ENCODE data around the gene C16orf92. TPM values are rescaled to one million over a fixed set of nuclear protein-coding genes. Genes with fewer than 3 reads are reported as not detected.

C16orf92 gene
- total and polyA plus RNA-seq, 2 of the 8 experiments (the other 6 are each of a cell fraction or from before 2014, with no cell fraction given) = not detected

GRCh38 chr16:29978081-29978480 lies 44.9 kb upstream of the C16orf92 start:
- Histone ChIP-seq H4K20me1 (replicated peaks in 1 of 2; ENCODE audit: control insufficient read depth in 1 of 2, insufficient read depth in 2 of 2, low read length in 2 of 2) (peaks cover 4 to 18% of the 10 kb centered on the region in 2 experiments), H3K79me2 (ENCODE audit: control insufficient read depth in 1 of 2, insufficient read depth in 2 of 2, low read length in 2 of 2) (peaks cover 9 to 34% of the 10 kb centered on the region in 2 experiments)
- FAIRE-seq = no peak

More at GRCh38 chr16:29978081-29978480, 44.9 kb upstream of the C16orf92 start:
- H3K23me2 ChIP-seq (ENCODE audit: low read depth, low read length) = peaks cover 7% of the 10 kb centered on the region; the same call in 1 of the 2 replicates
- no peak overlapping the region for H2BK20ac ChIP-seq (ENCODE audit: low read length)
- no peak overlapping the region for H4K8ac ChIP-seq (ENCODE audit: extremely low read depth, insufficient read depth, low read length)
- H2BK15ac ChIP-seq (ENCODE audit: low read length) = no peak overlapping the region
- ChIA-PET POLR2A (ENCODE audit: partially characterized antibody) (interaction anchor here (1.3 kb wide), 1 partner anchor 24 kb away, joined by 3 read pairs; no protein-coding TSS in a partner anchor), CTCF (ENCODE audit: partially characterized antibody) (interaction anchor here (1.1 to 4.4 kb wide), 2 partner anchors 18 to 33 kb away, joined by 5 to 19 read pairs; partner anchors contain the start of gene INO80E)
- H3K23ac ChIP-seq (ENCODE audit: insufficient read length) = no peak overlapping the region
- H3K56ac ChIP-seq (replicated peaks; ENCODE audit: insufficient read length, low read depth, low read length) = no peak overlapping the region
- H2AK5ac ChIP-seq (ENCODE audit: low read depth, low read length) = no peak overlapping the region
- no peak overlapping the region for H4K91ac ChIP-seq (replicated peaks; ENCODE audit: insufficient read length, low read length)
- H2AFZ ChIP-seq (ENCODE audit: low read length) = no peak overlapping the region
- peaks cover 25% of the 10 kb centered on the region for H3K79me1 ChIP-seq (ENCODE audit: low read depth, low read length)
- no peak overlapping the region for H2BK120ac ChIP-seq (replicated peaks; ENCODE audit: low read depth, low read length)
- H2BK12ac ChIP-seq (ENCODE audit: low read depth, low read length) = no peak overlapping the region
- H2BK5ac ChIP-seq (ENCODE audit: low read depth, low read length) = no peak overlapping the region
- TF ChIP-seq BRCA1 (IDR thresholded peaks at IDR 0.05; ENCODE audit: low read depth, low read length) = no peak
- no peak for TF ChIP-seq BACH1 (IDR thresholded peaks at IDR 0.05; ENCODE audit: low read length)
- TF ChIP-seq KDM4A (IDR thresholded peaks at IDR 0.05; ENCODE audit: low read depth, low read length, severe bottlenecking) = no peak
- no peak for TF ChIP-seq PHF8 (conservative IDR thresholded peaks at IDR 0.05; ENCODE audit: low read depth, low read length)
- no peak for TF ChIP-seq EGR1 (IDR thresholded peaks at IDR 0.05; ENCODE audit: borderline replicate concordance, low read depth, low read length)
- TF ChIP-seq CHD2 (IDR thresholded peaks at IDR 0.05; ENCODE audit: low read length) = no peak
- no peak for TF ChIP-seq E2F6 (IDR thresholded peaks at IDR 0.05)
- no peak for TF ChIP-seq EZH2 (IDR thresholded peaks at IDR 0.05; ENCODE audit: low read depth, low read length, severe bottlenecking)
- no peak for TF ChIP-seq HDAC2 (IDR thresholded peaks at IDR 0.05; ENCODE audit: borderline replicate concordance in 1 of 2, low read depth in 2 of 2, low read length in 2 of 2)
- no peak for TF ChIP-seq CBX8 (IDR thresholded peaks at IDR 0.05; ENCODE audit: borderline replicate concordance, low read depth, low read length)
- TF ChIP-seq JUN (IDR thresholded peaks at IDR 0.05; ENCODE audit: low read depth, low read length) = no peak
- TF ChIP-seq SP2 (IDR thresholded peaks at IDR 0.05; ENCODE audit: low read length) = no peak
- TF ChIP-seq TBP (IDR thresholded peaks at IDR 0.05; ENCODE audit: low read depth, low read length) = no peak
- H4K5ac ChIP-seq (ENCODE audit: insufficient read length, low read depth, low read length) = no peak overlapping the region
- peaks cover 1 to 2% of the 10 kb centered on the region in 2 experiments; a peak in 3 of 4 replicates for H3K9me3 ChIP-seq (ENCODE audit: insufficient read depth in 2 of 2, low read depth in 1 of 2, low read length in 1 of 2)
- no peak overlapping the region for H3K4me3 ChIP-seq (ENCODE audit: extremely low read depth in 1 of 4, insufficient read depth in 2 of 4, low read depth in 3 of 4, low read length in 4 of 4)
- no peak overlapping the region for H3K4me2 ChIP-seq (ENCODE audit: insufficient read depth in 1 of 2, low read depth in 2 of 2, low read length in 2 of 2)
- H3K18ac ChIP-seq (ENCODE audit: extremely low read depth, low read length) = no peak overlapping the region
- no peak overlapping the region for H3K27ac ChIP-seq (ENCODE audit: low read depth, low read length)
- no peak for DNase-seq (ENCODE audit: low read depth in 1 of 2, low spot score in 2 of 2)
- no peak overlapping the region for H3K4ac ChIP-seq (replicated peaks; ENCODE audit: insufficient read length, low read depth, low read length)
- WGBS, 2 experiments (ENCODE audit: extremely low coverage in 1 of 2, insufficient coverage in 1 of 2, insufficient read length in 1 of 2, insufficient replicate concordance in 2 of 2, low coverage in 1 of 2, low lambda C conversion rate in 2 of 2, missing lambda C conversion rate in 1 of 2) = 88% methylated on average over 9 of the region's 9 CpGs; no CpG with 5 or more reads in 1 of the 2 experiments
- peaks cover 0 to under 1% (median 0%) of the 10 kb centered on the region in 4 experiments; a peak in 1 of 7 replicates for H3K27me3 ChIP-seq (replicated peaks in 1 of 4; ENCODE audit: control insufficient read depth in 3 of 4, extremely low read depth in 1 of 4, insufficient read depth in 3 of 4, low read length in 3 of 4)
- H3K4me1 ChIP-seq (replicated peaks in 1 of 4; ENCODE audit: control insufficient read depth in 3 of 4, insufficient read depth in 4 of 4, low read length in 3 of 4) = peaks cover 4 to 20% (median 7%) of the 10 kb centered on the region in 4 experiments
- no peak overlapping the region for H3K14ac ChIP-seq (ENCODE audit: insufficient read length)
- H3K9ac ChIP-seq (replicated peaks in 1 of 4; ENCODE audit: extremely low read depth in 1 of 4, low read depth in 3 of 4, low read length in 3 of 4) = no peak overlapping the region
- peaks cover 14 to 44% (median 38%) of the 10 kb centered on the region in 4 experiments for H3K36me3 ChIP-seq (ENCODE audit: control insufficient read depth in 2 of 4, insufficient read depth in 4 of 4, low read length in 3 of 4)

Data from H1 (cell line).